BJ (cell line): ENCODE data around the gene NFAT5. TPM values are rescaled to one million over a fixed set of nuclear protein-coding genes. Genes with fewer than 3 reads are reported as not detected.

ENCODE experiments used
- CTCF ChIA-PET: fragments of 350-600 bp; formaldehyde crosslinking; extraction: SDS; loops from one replicate; lab custom pipeline; 2021; ENCODE audit warnings: antibody characterized with exemption, inconsistent platforms; lab: Yijun Ruan, JAX
- POLR2A ChIA-PET: fragments of 300-600 bp; sonication (Branson Sonifier 250); formaldehyde crosslinking; extraction: SDS; loops from one replicate; lab custom pipeline; 2021; ENCODE audit warnings: antibody characterized with exemption; lab: Charles Lee
- DNase-seq: peaks from one replicate; pipeline ENCODE4 v3.0.0-alpha.2; 2011; ENCODE audit warnings: low read depth
- H3K27me3 ChIP-seq: 2 replicates; pipeline ENCODE4 v1.6.0; 2011; ENCODE audit warnings: low read length; ENCODE audit not compliant: control insufficient read depth, insufficient read depth
- H3K36me3 ChIP-seq: 2 replicates; pipeline ENCODE4 v1.5.1; 2011; ENCODE audit warnings: low read length; ENCODE audit not compliant: control insufficient read depth, insufficient read depth
- H3K4me3 ChIP-seq: 2 replicates; pipeline ENCODE4 v1.5.1; 2011; ENCODE audit warnings: low read depth, mild to moderate bottlenecking, control low read depth, low read length
- CTCF ChIP-seq: IDR thresholded peaks from 2 replicates; pipeline ENCODE4 v1.5.1; 2011; ENCODE audit warnings: low read depth, mild to moderate bottlenecking, control low read depth, inconsistent platforms, low read length, moderate library complexity; ENCODE audit not compliant: insufficient read depth
- polyA plus RNA-seq: library from polyadenylated mRNA; depleted of rRNA; stranded (reverse); fragments of >200 nt; gene quantifications from 2 replicates; pipeline ENCODE4 v1.2.3, GENCODE V29; 2011

The NFAT5 gene
- polyA plus RNA-seq, 1 experiment, result 29.6 TPM

DNA sequence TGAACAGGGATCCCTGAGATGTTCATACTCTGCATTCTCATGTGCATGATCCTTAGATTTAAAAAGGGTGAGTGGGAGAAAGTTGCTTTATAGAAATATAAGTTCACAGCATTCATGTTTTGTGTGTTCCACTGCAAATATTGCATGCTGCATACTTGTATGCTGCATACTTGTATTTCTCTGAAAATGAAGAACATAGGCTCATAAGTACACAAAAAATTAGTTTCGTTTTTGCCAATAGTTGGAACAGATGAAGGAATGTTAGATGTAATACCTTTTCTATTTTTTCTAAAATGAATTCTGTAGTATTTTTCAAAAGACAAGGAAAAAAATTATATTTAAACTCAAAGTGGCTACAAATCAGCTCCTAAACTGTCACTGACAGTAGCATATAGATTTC is 79.0 kb downstream of the NFAT5 start:
- POLR2A ChIA-PET, result no interaction called here
- no peak for DNase-seq
- TF ChIP-seq CTCF, result no peak
- no peaks in the 10 kb centered on the region for H3K27me3 ChIP-seq
- CTCF ChIA-PET, result interaction anchor here (1.6 kb wide), 1 partner anchor 8 kb away, joined by 4 read pairs; no protein-coding TSS in a partner anchor
- no peak overlapping the region for H3K4me3 ChIP-seq
- H3K36me3 ChIP-seq, result peaks cover 5% of the 10 kb centered on the region

GRCh38 chr16:69647020-69647419 is 81.3 kb downstream of the NFAT5 start:
- POLR2A ChIA-PET, result no interaction called here
- Histone ChIP-seq H3K36me3 (peaks cover 5% of the 10 kb centered on the region), H3K4me3 (no peak overlapping the region), H3K27me3 (no peaks in the 10 kb centered on the region)
- no peak for DNase-seq
- no peak for TF ChIP-seq CTCF
- CTCF ChIA-PET, result interaction anchor here (0.7 kb wide), 1 partner anchor 242 kb away, joined by 3 read pairs; no protein-coding TSS in a partner anchor

GRCh38 chr16:69651217-69651616 is 85.5 kb downstream of the NFAT5 start:
- peaks cover 10% of the 10 kb centered on the region for H3K36me3 ChIP-seq
- ChIA-PET CTCF (no interaction called here), POLR2A (no interaction called here)
- no peak overlapping the region for H3K4me3 ChIP-seq
- no peak for TF ChIP-seq CTCF
- no peaks in the 10 kb centered on the region for H3K27me3 ChIP-seq
- no peak for DNase-seq

GRCh38 chr16:69654280-69654931 is 88.6 kb downstream of the NFAT5 start:
- Histone ChIP-seq H3K4me3 (no peak overlapping the region), H3K27me3 (no peaks in the 10 kb centered on the region), H3K36me3 (peaks cover 9% of the 10 kb centered on the region)
- ChIA-PET CTCF (interaction anchor here (0.7 to 0.9 kb wide), 2 partner anchors 15 to 269 kb away, joined by 3 to 6 read pairs; partner anchors contain the start of gene TERF2), POLR2A (no interaction called here)
- DNase-seq, result no peak
- TF ChIP-seq CTCF, result no peak

- DNase-seq, result no peak
- ChIA-PET CTCF (interaction anchor here (0.6 kb wide), 1 partner anchor 62 kb away, joined by 3 read pairs; no protein-coding TSS in a partner anchor), POLR2A (no interaction called here)
- H3K4me3 ChIP-seq, result no peak overlapping the region
- H3K36me3 ChIP-seq, result peaks cover 12% of the 10 kb centered on the region
- TF ChIP-seq CTCF, result no peak
- no peaks in the 10 kb centered on the region for H3K27me3 ChIP-seq
Measured at GRCh38 chr16:69660166-69660565, 94.4 kb downstream of the NFAT5 start.
